Measurements from ENCODE around the gene PDXP. TPM values are rescaled to one million over a fixed set of nuclear protein-coding genes. Genes with fewer than 3 reads are reported as not detected.

PDXP gene
- total and polyA plus RNA-seq, 2 of the 4 experiments (the other 2 are of a cell fraction) = 5.4 to 24.1 TPM

- WGBS, 2 experiments (ENCODE audit: extremely low coverage in 2 of 2, insufficient read length in 1 of 2) = 100% methylated on average over 2 of the region's 9 CpGs; no CpG with 5 or more reads in 1 of the 2 experiments
- CTCF ChIA-PET = interaction anchor here (0.7 kb wide), 1 partner anchor 39 kb away, joined by 3 read pairs; the partner anchor contains the start of gene GGA1
Observed at GRCh38 chr22:37647317-37647716, 11.2 kb upstream of the PDXP start.

More at GRCh38 chr22:37647317-37647716, 11.2 kb upstream of the PDXP start:
- no peak overlapping the region for H3K4me3 ChIP-seq (ENCODE audit: insufficient read depth, low read depth, low read length)
- ATAC-seq (ENCODE audit: low read depth) = no peak
- H2BK5ac ChIP-seq (ENCODE audit: low read depth, low read length, poor library complexity, severe bottlenecking) = no peak overlapping the region
- H2BK120ac ChIP-seq (ENCODE audit: low read depth, low read length) = no peak overlapping the region
- no peak overlapping the region for H2AK9ac ChIP-seq (replicated peaks; ENCODE audit: low read depth, low read length, poor library complexity)
- H4K5ac ChIP-seq (ENCODE audit: low read depth, low read length) = no peak overlapping the region
- H2AK5ac ChIP-seq (ENCODE audit: low read depth, low read length) = no peak overlapping the region
- intact Hi-C loops (cut with micrococcal nuclease) = no loop called here
- dilution Hi-C loops (cut with HindIII; ENCODE audit: low sequenced_read_pairs, unreplicated experiment) = no loop called here
- H3K18ac ChIP-seq (ENCODE audit: low read depth, low read length) = no peak overlapping the region
- no peak overlapping the region for H3K9ac ChIP-seq (ENCODE audit: low read depth, low read length)
- H3K14ac ChIP-seq (replicated peaks; ENCODE audit: low read depth, low read length) = no peak overlapping the region
- no peak overlapping the region for H4K91ac ChIP-seq (ENCODE audit: insufficient read depth, low read depth, low read length)
- no peak overlapping the region for H3K23ac ChIP-seq (ENCODE audit: low read depth, low read length)
- BruUV-seq (replicated peaks) = no TSS peak
- peaks cover 9% of the 10 kb centered on the region for H4K20me1 ChIP-seq (ENCODE audit: insufficient read depth, low read length)
- no peak overlapping the region for H2AFZ ChIP-seq (replicated peaks; ENCODE audit: low read length, poor library complexity)
- no peak overlapping the region for H4K8ac ChIP-seq (ENCODE audit: low read depth in 2 of 2, low read length in 2 of 2)
- H3K9me1 ChIP-seq (ENCODE audit: insufficient read depth, low read length) = no peaks in the 10 kb centered on the region
- H3K27ac ChIP-seq (ENCODE audit: insufficient read depth, low read length) = no peak overlapping the region
- in situ Hi-C loops (cut with MboI; ENCODE audit: low sequenced_read_pairs) = loop anchor here (5.0 kb wide), 1 partner anchor 35 kb away; no protein-coding TSS in a partner anchor
- DNase-seq = no peak
- H3K4me1 ChIP-seq (ENCODE audit: control insufficient read depth, insufficient read depth, low read length) = peaks cover 4% of the 10 kb centered on the region
- H3K9me3 ChIP-seq (ENCODE audit: control insufficient read depth, insufficient read depth, low read length) = no peaks in the 10 kb centered on the region
- H2BK15ac ChIP-seq (ENCODE audit: low read depth, low read length) = no peak overlapping the region
- POLR2A ChIA-PET (ENCODE audit: unreplicated experiment) = no interaction called here
- H3K27me3 ChIP-seq (ENCODE audit: control insufficient read depth, insufficient read depth, low read length) = no peaks in the 10 kb centered on the region
- peaks cover 0 to 17% of the 10 kb centered on the region in 2 experiments; a peak in 2 of 4 replicates for H3K79me1 ChIP-seq (ENCODE audit: low read depth in 1 of 2, low read length in 2 of 2)
- no peak overlapping the region for H2BK20ac ChIP-seq (ENCODE audit: low read depth, low read length)
- H3K36me3 ChIP-seq (ENCODE audit: control insufficient read depth, insufficient read depth, low read length) = peaks cover 65% of the 10 kb centered on the region
- no peak overlapping the region for H3K56ac ChIP-seq (ENCODE audit: extremely low read depth, insufficient read depth, low read length)
- H3K4me2 ChIP-seq (ENCODE audit: low read depth, low read length) = no peak overlapping the region
- H3K4ac ChIP-seq (ENCODE audit: low read depth, low read length) = no peak overlapping the region
- TF ChIP-seq FOS (IDR thresholded peaks at IDR 0.05; ENCODE audit: low read depth, low read length) = no peak
- no peak for TF ChIP-seq CEBPB (IDR thresholded peaks at IDR 0.05; ENCODE audit: low read depth, low read length)
- TF ChIP-seq MAZ (IDR thresholded peaks at IDR 0.05; ENCODE audit: borderline replicate concordance, low read depth, low read length) = no peak
- TF ChIP-seq RCOR1 (IDR thresholded peaks at IDR 0.05; ENCODE audit: insufficient replicate concordance, low read length) = no peak
- TF ChIP-seq CTCF (conservative IDR thresholded peaks at IDR 0.05; ENCODE audit: low read depth, low read length) = no peak
- no peak for TF ChIP-seq USF2 (IDR thresholded peaks at IDR 0.05; ENCODE audit: low read depth, low read length)
- no peak for TF ChIP-seq BHLHE40 (IDR thresholded peaks at IDR 0.05; ENCODE audit: low read depth, low read length)
- no peak for TF ChIP-seq RAD21 (IDR thresholded peaks at IDR 0.05; ENCODE audit: low read length)
- no peak for TF ChIP-seq MAFK (IDR thresholded peaks at IDR 0.05; ENCODE audit: low read depth, low read length)
- TF ChIP-seq MXI1 (IDR thresholded peaks at IDR 0.05; ENCODE audit: borderline replicate concordance, low read depth, low read length) = no peak
- TF ChIP-seq ELK1 (IDR thresholded peaks at IDR 0.05; ENCODE audit: borderline replicate concordance, low read depth, low read length) = no peak
- no peak for TF ChIP-seq CHD1 (IDR thresholded peaks at IDR 0.05; ENCODE audit: low read depth, low read length)
- no peak for TF ChIP-seq POLR2A (IDR thresholded peaks at IDR 0.05; ENCODE audit: low read depth, low read length)
